Esophagus muscularis mucosa (tissue), 4 donors: ENCODE data around the gene USP36.

ENCODE experiments used
- CTCF ChIP-seq, 3 experiments: fragments of 200-600 bp in 2 of 3; fragments of 450-650 bp in 1 of 3; sonication (generic) in 2 of 3; IDR thresholded peaks; one replicate each; pipeline ENCODE4 v1.5.1; 2017 to 2019; ENCODE audit warnings: antibody characterized with exemption in 3 of 3, mild to moderate bottlenecking in 2 of 3, moderate library complexity in 1 of 3
- EP300 ChIP-seq: sonication (generic); formaldehyde crosslinking; IDR thresholded peaks from one replicate; pipeline ENCODE4 v1.6.1; 2017; ENCODE audit warnings: antibody characterized with exemption
- POLR2AphosphoS5 ChIP-seq, 2 donors: sonication (generic); formaldehyde crosslinking; IDR thresholded peaks; one replicate each; pipeline ENCODE4 v1.6.1; 2017; ENCODE audit warnings: antibody characterized with exemption in 2 of 2

- TF ChIP-seq POLR2AphosphoS5 (IDR thresholded peaks at IDR 0.05) (peak; percentile 99 to 100), CTCF (IDR thresholded peaks at IDR 0.05) (peak in 2 of 3 experiments; percentile 8 to 41), EP300 (peak; percentile 94)
Observed at GRCh38 chr17:78840780-78841611, at the start of gene USP36.
